Measurements from ENCODE around the gene TREML2. TPM values are rescaled to one million over a fixed set of nuclear protein-coding genes. Genes with fewer than 3 reads are reported as not detected.

The TREML2 gene
- polyA plus RNA-seq, 1 donor (not counting 4 experiments of a cell fraction or from before 2014, with no cell fraction given) = 0.03 TPM

- H3K4me3 ChIP-seq (ENCODE audit: control insufficient read depth in 2 of 3, extremely low read depth in 1 of 3, insufficient read depth in 2 of 3, low read depth in 1 of 3, low read length in 3 of 3) = no peak within 1 kb of the TSS
- H3K9me1 ChIP-seq (ENCODE audit: control insufficient read depth, extremely low read depth, insufficient read depth, low read length) = no peaks in the 10 kb centered on the region
- H2AFZ ChIP-seq (ENCODE audit: control insufficient read depth, low read length) = peak within 1 kb of the TSS; percentile 3
- dilution Hi-C loops (cut with MboI; ENCODE audit: extremely low pct_ligation_motif_present, low sequenced_read_pairs) = no loop called here
- no peaks in the 10 kb centered on the region for H4K20me1 ChIP-seq (ENCODE audit: control insufficient read depth, extremely low read depth, insufficient read depth, low read length)
- H3K9ac ChIP-seq (ENCODE audit: control insufficient read depth, extremely low read depth, insufficient read depth, low read length) = no peak within 1 kb of the TSS
- FAIRE-seq (peak; percentile 26), DNase-seq (ENCODE audit: low read depth, low spot score) (no peak)
- TF ChIP-seq EZH2 (IDR thresholded peaks at IDR 0.05; ENCODE audit: low read length) (no peak), CTCF (optimal IDR thresholded peaks at IDR 0.05 in 1 of 3, IDR thresholded peaks at IDR 0.05 in 1 of 3, conservative IDR thresholded peaks at IDR 0.05 in 1 of 3; ENCODE audit: extremely low read depth in 1 of 3, insufficient read depth in 2 of 3, low read length in 3 of 3) (no peak)
- peaks cover 21% of the 10 kb centered on the region for H3K4me1 ChIP-seq (ENCODE audit: control insufficient read depth, extremely low read depth, insufficient read depth, low read length)
- H3K9me3 ChIP-seq (ENCODE audit: control insufficient read depth, low read depth, low read length) = no peaks in the 10 kb centered on the region
- H3K36me3 ChIP-seq (ENCODE audit: control insufficient read depth in 2 of 2, extremely low read depth in 1 of 2, insufficient read depth in 2 of 2, low read length in 2 of 2) = no peaks in the 10 kb centered on the region
- H3K27ac ChIP-seq (ENCODE audit: control insufficient read depth, insufficient read depth, low read length) = no peak within 1 kb of the TSS
- no peaks in the 10 kb centered on the region for H3K27me3 ChIP-seq (ENCODE audit: control insufficient read depth, extremely low read depth, insufficient read depth, low read length)
- no peaks in the 10 kb centered on the region for H3K79me2 ChIP-seq (ENCODE audit: control insufficient read depth, insufficient read depth, low read length)
- peak within 1 kb of the TSS; percentile 17 for H3K4me2 ChIP-seq (ENCODE audit: control insufficient read depth, extremely low read depth, insufficient read depth, low read depth, low read length)
Observed at GRCh38 chr6:41153992-41154625, 46.8 kb downstream of the TREML2 start, which contains the start of gene TREML1. TSS of gene TREML1 (minus strand) at chr6:41154347. CDS start at chr6:41154288, 59 bp downstream.

- Histone ChIP-seq H3K4me2 (ENCODE audit: control insufficient read depth, extremely low read depth, insufficient read depth, low read depth, low read length) (peak overlapping the region; percentile 17), H3K9ac (ENCODE audit: control insufficient read depth, extremely low read depth, insufficient read depth, low read length) (no peak overlapping the region), H3K9me3 (ENCODE audit: control insufficient read depth, low read depth, low read length) (no peaks in the 10 kb centered on the region), H3K4me3 (ENCODE audit: control insufficient read depth in 2 of 3, extremely low read depth in 1 of 3, insufficient read depth in 2 of 3, low read depth in 1 of 3, low read length in 3 of 3) (no peak overlapping the region), H3K27me3 (ENCODE audit: control insufficient read depth, extremely low read depth, insufficient read depth, low read length) (no peaks in the 10 kb centered on the region), H4K20me1 (ENCODE audit: control insufficient read depth, extremely low read depth, insufficient read depth, low read length) (no peaks in the 10 kb centered on the region), H3K9me1 (ENCODE audit: control insufficient read depth, extremely low read depth, insufficient read depth, low read length) (no peaks in the 10 kb centered on the region), H3K27ac (ENCODE audit: control insufficient read depth, insufficient read depth, low read length) (no peak overlapping the region), H3K4me1 (ENCODE audit: control insufficient read depth, extremely low read depth, insufficient read depth, low read length) (peaks cover 21% of the 10 kb centered on the region), H3K79me2 (ENCODE audit: control insufficient read depth, insufficient read depth, low read length) (no peaks in the 10 kb centered on the region), H3K36me3 (ENCODE audit: control insufficient read depth in 2 of 2, extremely low read depth in 1 of 2, insufficient read depth in 2 of 2, low read length in 2 of 2) (no peaks in the 10 kb centered on the region), H2AFZ (ENCODE audit: control insufficient read depth, low read length) (no peak overlapping the region)
- TF ChIP-seq CTCF (optimal IDR thresholded peaks at IDR 0.05 in 1 of 3, IDR thresholded peaks at IDR 0.05 in 1 of 3, conservative IDR thresholded peaks at IDR 0.05 in 1 of 3; ENCODE audit: extremely low read depth in 1 of 3, insufficient read depth in 2 of 3, low read length in 3 of 3) (no peak), EZH2 (IDR thresholded peaks at IDR 0.05; ENCODE audit: low read length) (no peak)
- DNase-seq (ENCODE audit: low read depth, low spot score) (no peak), FAIRE-seq (no peak)
- dilution Hi-C loops (cut with MboI; ENCODE audit: extremely low pct_ligation_motif_present, low sequenced_read_pairs) = no loop called here
Observed at GRCh38 chr6:41153451-41153850, 47.5 kb downstream of the TREML2 start.
